Spleen (tissue), 11 donors: ENCODE results near the gene CCDC102B. TPM values are rescaled to one million over a fixed set of nuclear protein-coding genes. Genes with fewer than 3 reads are reported as not detected.

Source experiments
- DNase-seq: peaks from one replicate; pipeline ENCODE4 v3.0.0-alpha.2; 2020
- H3K27ac ChIP-seq, 8 donors: fragments of 200-600 bp; sonication (generic) in 7 of 8; 1 replicate in 4 of 8; 2 replicates in 4 of 8; pipeline versions ENCODE4 v1.5.0 to v1.8.0; 2016 to 2021; ENCODE audit warnings: inconsistent platforms in 4 of 8, mild to moderate bottlenecking in 4 of 8, moderate library complexity in 1 of 8
- H3K27me3 ChIP-seq, 7 donors: fragments of 200-600 bp; sonication (generic) in 6 of 7; replicated peaks in 1 of 7; 1 replicate in 4 of 7; 2 replicates in 3 of 7; pipeline versions ENCODE4 v1.5.0 to v1.8.0; 2016 to 2021; ENCODE audit warnings: inconsistent platforms in 3 of 7, mild to moderate bottlenecking in 1 of 7
- H3K36me3 ChIP-seq, 6 donors: fragments of 200-600 bp; sonication (generic) in 5 of 6; 1 replicate in 4 of 6; 2 replicates in 2 of 6; pipeline versions ENCODE4 v1.5.0 to v1.8.0; 2016 to 2021; ENCODE audit warnings: inconsistent platforms in 2 of 6
- H3K4me1 ChIP-seq, 6 donors: fragments of 200-600 bp; sonication (generic) in 5 of 6; 1 replicate in 3 of 6; 2 replicates in 3 of 6; pipeline versions ENCODE4 v1.5.0 to v1.8.0; 2016 to 2021; ENCODE audit warnings: inconsistent platforms in 3 of 6
- H3K4me3 ChIP-seq, 8 donors: fragments of 200-600 bp; sonication (generic) in 7 of 8; 1 replicate in 4 of 8; 2 replicates in 4 of 8; pipeline versions ENCODE4 v1.5.0 to v1.8.0; 2016 to 2021; ENCODE audit warnings: inconsistent platforms in 4 of 8, mild to moderate bottlenecking in 4 of 8, moderate library complexity in 2 of 8
- H3K9me3 ChIP-seq, 8 donors: fragments of 200-600 bp; sonication (generic) in 7 of 8; 1 replicate in 4 of 8; 2 replicates in 4 of 8; pipeline versions ENCODE4 v1.5.0 to v1.8.0; 2016 to 2021; ENCODE audit warnings: inconsistent platforms in 4 of 8
- POLR2A ChIP-seq, 3 donors: fragments of 450-650 bp; IDR thresholded peaks; one replicate each; pipeline ENCODE4 v1.5.1; 2017; ENCODE audit warnings: antibody characterized with exemption in 3 of 3, mild to moderate bottlenecking in 1 of 3
- POLR2AphosphoS5 ChIP-seq, 3 donors: sonication (generic); formaldehyde crosslinking; IDR thresholded peaks; one replicate each; pipeline ENCODE4 v1.5.1; 2017; ENCODE audit warnings: antibody characterized with exemption in 3 of 3
- WGBS, 5 donors: extraction: QIAGEN DNeasy Blood & Tissue Kit in 3 of 5; methylation state at CpG; one replicate each; pipeline versions ENCODE4 v1.1.5 to v1.1.7; 2013 to 2018; 5-methylcytosine and 5-hydroxymethylcytosine counted together
- intact Hi-C: fragments of 100-400 bp; cut with DNase I; formaldehyde crosslinking; loops from one replicate; pipeline ENCODE4 v1.15.0; 2023; ENCODE audit warnings: low total_unique reads
- polyA plus RNA-seq, 3 donors: library from polyadenylated mRNA; stranded (reverse); fragments of 200-250 nt; gene quantifications; one replicate each; pipeline ENCODE4 v1.2.1, GENCODE V29; 2013
- total RNA-seq, 7 donors: library from RNA; depleted of rRNA in 3 of 7; stranded (reverse); fragments of >200 nt in 3 of 7; fragmentation: NEBNext Ultra II Directional in 4 of 7; extraction: Animal tissue kit (Norgen Biotek cat#: 25700) in 4 of 7; gene quantifications; one replicate each; pipeline versions ENCODE4 v1.1.0 to v1.2.1, GENCODE V29; 2016 to 2021
- TF ChIP-seq, protein P1 (sequence below), 11 experiments: fragments of 200-600 bp in 7 of 11; fragments of 450-650 bp in 4 of 11; sonication (generic) in 4 of 11; IDR thresholded peaks in 8 of 11; conservative IDR thresholded peaks in 3 of 11; 1 replicate in 7 of 11; 2 replicates in 4 of 11; pipeline versions ENCODE4 v1.4.0 to v1.8.0; 2016 to 2021; ENCODE audit warnings: antibody characterized with exemption in 11 of 11, inconsistent platforms in 4 of 11, mild to moderate bottlenecking in 1 of 11
- donor health status: healthy with polysubstance abuse.
- donor health status: DM: no; HTN: no; CAD: no; lungs with moderate emphysema.
- donor health status: DM: no; HTN: no; CAD: no.
- donor health status: Bipolar disorder and iron deficiency.
- donor health status: healthy.
- donor health status: DM: no; HTN: no; CAD: no.
- donor health status: DM: yes; HTN: yes; CAD: no.

CCDC102B gene
- total and polyA plus RNA-seq, 10 donors = 3.2 to 14.7 (median 7.0) TPM

DNA sequence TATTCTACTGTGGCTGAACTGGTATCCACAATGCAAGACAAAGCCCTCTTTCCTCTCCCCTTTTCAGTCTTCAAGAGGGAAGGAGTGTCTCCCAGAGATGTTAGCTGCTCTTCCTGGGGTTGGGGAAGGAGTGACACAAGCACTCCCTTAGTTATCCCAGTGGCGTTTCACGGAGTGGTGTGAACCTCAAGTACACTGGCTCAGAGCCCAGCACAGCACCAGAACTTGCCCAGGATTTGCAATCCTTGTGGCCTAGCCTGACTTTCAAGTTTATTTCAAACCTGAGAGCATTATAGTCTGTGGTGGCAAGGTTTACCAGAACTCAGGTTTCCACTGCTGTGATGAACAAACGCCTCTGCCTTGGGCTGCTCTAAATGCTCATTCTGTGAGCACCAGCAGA is 162.5 kb downstream of the CCDC102B start:
- Histone ChIP-seq H3K4me1 (no peaks in the 10 kb centered on the region), H3K27ac (no peak overlapping the region), H3K9me3 (no peaks in the 10 kb centered on the region), H3K36me3 (no peaks in the 10 kb centered on the region), H3K4me3 (no peak overlapping the region), H3K27me3 (no peaks in the 10 kb centered on the region)
- DNase-seq = no peak
- WGBS, 5 donors = 78 to 84% (median 80%) methylated on average over 3 of the region's 3 CpGs
- intact Hi-C loops = no loop called here
- TF ChIP-seq, protein P1, sequence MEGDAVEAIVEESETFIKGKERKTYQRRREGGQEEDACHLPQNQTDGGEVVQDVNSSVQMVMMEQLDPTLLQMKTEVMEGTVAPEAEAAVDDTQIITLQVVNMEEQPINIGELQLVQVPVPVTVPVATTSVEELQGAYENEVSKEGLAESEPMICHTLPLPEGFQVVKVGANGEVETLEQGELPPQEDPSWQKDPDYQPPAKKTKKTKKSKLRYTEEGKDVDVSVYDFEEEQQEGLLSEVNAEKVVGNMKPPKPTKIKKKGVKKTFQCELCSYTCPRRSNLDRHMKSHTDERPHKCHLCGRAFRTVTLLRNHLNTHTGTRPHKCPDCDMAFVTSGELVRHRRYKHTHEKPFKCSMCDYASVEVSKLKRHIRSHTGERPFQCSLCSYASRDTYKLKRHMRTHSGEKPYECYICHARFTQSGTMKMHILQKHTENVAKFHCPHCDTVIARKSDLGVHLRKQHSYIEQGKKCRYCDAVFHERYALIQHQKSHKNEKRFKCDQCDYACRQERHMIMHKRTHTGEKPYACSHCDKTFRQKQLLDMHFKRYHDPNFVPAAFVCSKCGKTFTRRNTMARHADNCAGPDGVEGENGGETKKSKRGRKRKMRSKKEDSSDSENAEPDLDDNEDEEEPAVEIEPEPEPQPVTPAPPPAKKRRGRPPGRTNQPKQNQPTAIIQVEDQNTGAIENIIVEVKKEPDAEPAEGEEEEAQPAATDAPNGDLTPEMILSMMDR (IDR thresholded peaks at IDR 0.05 in 8 of 11, conservative IDR thresholded peaks at IDR 0.05 in 3 of 11) = no peak
- TF ChIP-seq POLR2AphosphoS5 (IDR thresholded peaks at IDR 0.05) (no peak), POLR2A (IDR thresholded peaks at IDR 0.05) (no peak)

DNA sequence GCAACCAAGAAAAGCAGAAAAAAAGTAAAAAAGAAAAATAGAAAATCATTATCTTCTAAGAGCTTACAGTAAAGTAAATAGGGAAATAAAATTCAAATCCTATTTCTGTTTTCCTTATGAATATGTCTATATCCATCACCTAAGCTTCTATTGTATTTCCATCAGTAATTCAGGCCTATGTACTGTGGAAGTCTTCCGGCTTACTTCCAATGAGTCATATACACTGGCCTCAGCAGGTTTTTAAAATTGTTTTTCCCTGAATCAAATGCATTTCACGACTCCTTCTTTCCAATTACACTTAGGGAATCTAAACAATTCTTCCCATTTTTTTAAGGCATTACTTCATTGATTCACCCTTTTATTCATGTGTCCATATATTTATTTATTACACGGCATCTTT is 164.7 kb downstream of the CCDC102B start:
- TF ChIP-seq POLR2AphosphoS5 (IDR thresholded peaks at IDR 0.05) (no peak), POLR2A (IDR thresholded peaks at IDR 0.05) (no peak)
- TF ChIP-seq, protein P1 (IDR thresholded peaks at IDR 0.05 in 8 of 11, conservative IDR thresholded peaks at IDR 0.05 in 3 of 11) = no peak
- Histone ChIP-seq H3K9me3 (no peaks in the 10 kb centered on the region), H3K4me1 (no peaks in the 10 kb centered on the region), H3K27ac (no peak overlapping the region), H3K4me3 (no peak overlapping the region), H3K27me3 (no peaks in the 10 kb centered on the region), H3K36me3 (no peaks in the 10 kb centered on the region)
- intact Hi-C loops = no loop called here
- no peak for DNase-seq
- 82 to 96% (median 89%) methylated on average over 3 of the region's 3 CpGs for whole genome bisulfite sequencing, 5 donors

DNA sequence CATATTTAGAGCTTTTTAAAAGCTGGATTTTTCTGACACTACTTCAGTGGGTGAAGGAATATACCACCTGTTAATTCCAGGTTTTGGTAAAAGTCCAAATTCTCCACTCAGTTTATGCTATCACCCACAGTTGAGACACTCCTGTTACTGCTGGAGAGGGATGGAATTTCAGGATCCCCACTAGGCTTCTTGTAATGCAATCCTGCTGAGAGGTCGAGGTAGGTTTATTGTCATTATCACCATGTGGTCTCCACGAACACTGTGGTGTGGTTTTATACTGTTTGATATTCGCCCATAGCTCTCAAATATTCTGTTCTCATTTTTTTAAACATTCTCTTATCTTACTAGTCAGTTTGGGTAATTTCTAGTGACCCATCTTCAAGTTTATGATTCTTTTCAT is 167.9 kb downstream of the CCDC102B start:
- Histone ChIP-seq H3K27me3 (no peaks in the 10 kb centered on the region), H3K27ac (no peak overlapping the region), H3K4me3 (no peak overlapping the region), H3K4me1 (no peaks in the 10 kb centered on the region), H3K9me3 (no peaks in the 10 kb centered on the region), H3K36me3 (no peaks in the 10 kb centered on the region)
- intact Hi-C loops = no loop called here
- 74 to 82% (median 76%) methylated on average over 3 of the region's 3 CpGs for WGBS, 5 donors
- no peak for DNase-seq
- TF ChIP-seq, protein P1 (IDR thresholded peaks at IDR 0.05 in 8 of 11, conservative IDR thresholded peaks at IDR 0.05 in 3 of 11) = no peak
- TF ChIP-seq POLR2A (IDR thresholded peaks at IDR 0.05) = no peak
- TF ChIP-seq POLR2AphosphoS5 (IDR thresholded peaks at IDR 0.05) = no peak

DNA sequence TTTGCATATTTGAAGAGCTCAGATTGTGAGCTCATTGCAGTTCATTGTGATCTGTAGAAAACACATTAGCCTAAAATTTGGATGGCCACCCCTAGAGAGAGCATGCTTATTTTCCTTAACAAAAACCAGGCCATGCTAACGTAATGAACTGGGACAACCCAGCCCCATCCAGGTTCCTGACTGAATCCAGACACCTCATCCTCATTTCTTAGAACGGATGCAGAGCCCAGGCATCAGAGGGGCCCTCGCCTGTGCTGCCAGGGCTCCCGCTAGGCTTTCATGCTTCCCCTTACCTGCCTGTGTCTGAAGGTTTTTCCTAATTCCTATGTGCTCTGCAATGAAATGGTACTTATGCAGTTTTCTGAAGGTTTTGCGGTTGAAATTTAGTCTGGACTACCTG is 171.1 kb downstream of the CCDC102B start:
- Histone ChIP-seq H3K4me3 (no peak overlapping the region), H3K9me3 (no peaks in the 10 kb centered on the region), H3K36me3 (no peaks in the 10 kb centered on the region), H3K4me1 (no peaks in the 10 kb centered on the region), H3K27me3 (no peaks in the 10 kb centered on the region), H3K27ac (no peak overlapping the region)
- TF ChIP-seq, protein P1 (IDR thresholded peaks at IDR 0.05 in 8 of 11, conservative IDR thresholded peaks at IDR 0.05 in 3 of 11) = no peak
- no peak for TF ChIP-seq POLR2A (IDR thresholded peaks at IDR 0.05)
- TF ChIP-seq POLR2AphosphoS5 (IDR thresholded peaks at IDR 0.05) = no peak
- intact Hi-C loops = no loop called here
- WGBS, 5 donors = 81 to 93% (median 86%) methylated on average over 5 of the region's 5 CpGs
- DNase-seq = no peak
